Karpas-422 (cell line): ENCODE results near the gene ADD2. TPM values are rescaled to one million over a fixed set of nuclear protein-coding genes. Genes with fewer than 3 reads are reported as not detected.
A peak's percentile ranks its signal among the peaks of the same experiment; 100 is the strongest.

Experiments
- DNase-seq: peaks from one replicate; pipeline ENCODE4 v3.0.0-alpha.2; 2015
- H2AFZ ChIP-seq: fragments of 200-600 bp; sonication (generic); 2 replicates; pipeline ENCODE4 v1.6.1; 2014; ENCODE audit warnings: antibody characterized with exemption, low read length, mixed read lengths
- H3K27ac ChIP-seq: fragments of 200-600 bp; sonication (generic); 2 replicates; pipeline ENCODE4 v1.5.1; 2014; ENCODE audit warnings: mild to moderate bottlenecking, low read length, moderate library complexity
- H3K27me3 ChIP-seq: fragments of 200-600 bp; sonication (generic); 2 replicates; pipeline ENCODE4 v1.6.1; 2014; ENCODE audit warnings: low read length, mixed read lengths
- H3K36me3 ChIP-seq: fragments of 200-600 bp; sonication (generic); 2 replicates; pipeline ENCODE4 v1.6.1; 2014; ENCODE audit warnings: low read length, mixed read lengths; ENCODE audit not compliant: insufficient read depth
- H3K4me1 ChIP-seq: fragments of 200-600 bp; sonication (generic); 2 replicates; pipeline ENCODE4 v1.6.1; 2014; ENCODE audit warnings: mild to moderate bottlenecking, low read length, mixed read lengths
- H3K4me2 ChIP-seq: fragments of 200-600 bp; sonication (generic); 2 replicates; pipeline ENCODE4 v1.6.1; 2014; ENCODE audit warnings: low read length, low read depth, mild to moderate bottlenecking; ENCODE audit not compliant: poor library complexity, severe bottlenecking
- H3K4me3 ChIP-seq: fragments of 200-600 bp; sonication (generic); 2 replicates; pipeline ENCODE4 v1.5.1; 2014; ENCODE audit warnings: mild to moderate bottlenecking, antibody characterized with exemption, low read length, mixed read lengths
- H3K79me2 ChIP-seq: fragments of 200-600 bp; sonication (generic); 2 replicates; pipeline ENCODE4 v1.6.1; 2014; ENCODE audit warnings: mild to moderate bottlenecking, low read length, mixed read lengths
- H3K9ac ChIP-seq: fragments of 200-600 bp; sonication (generic); 2 replicates; pipeline ENCODE4 v1.6.0; 2014; ENCODE audit warnings: low read length
- H3K9me2 ChIP-seq: fragments of 200-600 bp; sonication (generic), shearing (Covaris generic); replicated peaks from 2 replicates; pipeline ENCODE4 v1.6.0; 2014; ENCODE audit warnings: mild to moderate bottlenecking, low read length, moderate library complexity; ENCODE audit not compliant: insufficient read depth
- H3K9me3 ChIP-seq: fragments of 300-700, 200-600 bp; sonication (generic); 2 replicates; pipeline ENCODE4 v1.6.1; 2014; ENCODE audit warnings: low read length, mixed read lengths
- H4K20me1 ChIP-seq: fragments of 200-600 bp; sonication (generic); 2 replicates; pipeline ENCODE4 v1.6.1; 2014; ENCODE audit warnings: mild to moderate bottlenecking, antibody characterized with exemption, low read length, low read depth; ENCODE audit not compliant: insufficient read depth
- total RNA-seq: library from RNA; depleted of rRNA; stranded (reverse); fragments of >200 nt; shearing (Covaris generic); gene quantifications from 2 replicates; pipeline ENCODE4 v1.2.3, GENCODE V29; 2014; ENCODE audit warnings: low replicate concordance

ADD2 gene
- total RNA-seq, 1 experiment from 2014 or later = not detected

DNA sequence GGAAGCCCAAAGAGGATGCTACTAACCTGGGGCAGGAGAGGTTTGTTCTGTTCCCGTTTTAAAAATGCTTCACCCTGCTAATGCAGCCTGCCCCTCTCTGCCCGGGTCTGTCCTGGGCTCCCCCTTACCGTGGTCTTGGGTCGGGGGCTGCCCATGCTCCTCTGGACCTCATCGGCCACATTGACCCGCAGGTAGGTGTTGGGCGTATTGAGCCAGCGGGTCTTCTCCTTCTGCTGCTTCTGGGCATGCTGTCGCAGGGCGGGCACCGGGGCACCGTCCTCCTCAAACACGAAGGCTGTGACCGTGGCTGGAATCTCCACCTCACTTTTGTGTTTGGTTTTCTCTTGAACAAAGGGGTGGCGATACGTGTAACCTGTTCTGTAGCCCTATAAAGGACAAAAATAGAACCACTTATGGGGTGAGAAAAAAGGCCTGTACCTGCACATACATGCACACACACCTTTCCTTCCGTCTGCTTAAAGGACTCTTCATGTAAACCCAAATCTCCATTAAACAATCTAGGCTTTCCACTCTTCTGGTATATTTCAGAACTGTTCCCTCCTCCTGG lies 89.3 kb downstream of the ADD2 start:
- H3K9ac ChIP-seq = no peak overlapping the region
- H3K4me3 ChIP-seq = no peak overlapping the region
- no peak for DNase-seq

DNA sequence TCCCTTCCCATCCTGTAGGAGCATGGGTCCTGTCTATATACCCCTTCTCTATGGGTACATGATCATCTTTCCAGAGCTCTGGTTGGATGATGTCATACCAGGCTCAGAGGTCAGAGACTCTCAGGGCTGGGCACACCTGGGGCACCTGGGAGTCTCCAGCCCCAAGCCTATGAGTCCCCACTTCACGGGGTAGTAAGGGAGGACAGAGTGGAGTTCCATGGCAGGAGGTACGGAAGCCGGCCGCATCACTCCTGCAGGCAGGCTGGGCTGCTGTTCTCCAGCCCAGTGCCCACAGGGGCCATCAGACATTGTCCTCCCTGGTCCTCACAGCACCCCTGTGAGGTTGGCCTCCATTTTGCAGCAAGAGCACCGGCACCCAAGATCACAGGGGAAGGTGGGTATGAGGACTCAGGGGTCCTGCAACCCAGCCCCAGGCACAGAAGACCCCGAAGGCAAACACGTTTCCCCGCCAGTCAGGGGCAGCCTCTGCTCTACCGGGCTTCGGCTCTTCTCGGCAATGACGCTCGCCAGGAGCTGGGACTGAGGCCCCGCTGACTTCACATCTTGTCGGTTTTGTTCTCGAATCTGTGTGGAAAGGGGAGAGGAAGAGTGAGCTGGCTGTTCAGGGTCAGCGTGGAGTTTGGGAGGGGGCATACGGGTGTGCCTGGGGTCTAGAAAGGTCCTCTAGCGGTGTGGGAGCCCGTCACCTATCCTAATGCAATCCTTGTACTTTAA lies 91.5 kb downstream of the ADD2 start:
- H3K79me2 ChIP-seq = no peaks in the 10 kb centered on the region
- no peaks in the 10 kb centered on the region for H3K36me3 ChIP-seq
- no peak overlapping the region for H2AFZ ChIP-seq
- no peaks in the 10 kb centered on the region for H3K27me3 ChIP-seq
- no peaks in the 10 kb centered on the region for H3K9me3 ChIP-seq
- no peaks in the 10 kb centered on the region for H4K20me1 ChIP-seq
- H3K9ac ChIP-seq = no peak overlapping the region
- H3K9me2 ChIP-seq = no peaks in the 10 kb centered on the region
- DNase-seq = no peak
- no peak overlapping the region for H3K4me2 ChIP-seq
- H3K4me3 ChIP-seq = no peak overlapping the region
- no peaks in the 10 kb centered on the region for H3K4me1 ChIP-seq
- no peak overlapping the region for H3K27ac ChIP-seq

More for the DNA sequence above, 89.3 kb downstream of the ADD2 start:
- H4K20me1 ChIP-seq = no peaks in the 10 kb centered on the region
- H3K9me2 ChIP-seq = no peaks in the 10 kb centered on the region
- H3K27me3 ChIP-seq = no peaks in the 10 kb centered on the region
- no peak overlapping the region for H2AFZ ChIP-seq
- H3K27ac ChIP-seq = no peak overlapping the region
- H3K9me3 ChIP-seq = no peaks in the 10 kb centered on the region
- H3K36me3 ChIP-seq = no peaks in the 10 kb centered on the region
- H3K4me2 ChIP-seq = no peak overlapping the region
- no peaks in the 10 kb centered on the region for H3K79me2 ChIP-seq
- H3K4me1 ChIP-seq = no peaks in the 10 kb centered on the region

DNA sequence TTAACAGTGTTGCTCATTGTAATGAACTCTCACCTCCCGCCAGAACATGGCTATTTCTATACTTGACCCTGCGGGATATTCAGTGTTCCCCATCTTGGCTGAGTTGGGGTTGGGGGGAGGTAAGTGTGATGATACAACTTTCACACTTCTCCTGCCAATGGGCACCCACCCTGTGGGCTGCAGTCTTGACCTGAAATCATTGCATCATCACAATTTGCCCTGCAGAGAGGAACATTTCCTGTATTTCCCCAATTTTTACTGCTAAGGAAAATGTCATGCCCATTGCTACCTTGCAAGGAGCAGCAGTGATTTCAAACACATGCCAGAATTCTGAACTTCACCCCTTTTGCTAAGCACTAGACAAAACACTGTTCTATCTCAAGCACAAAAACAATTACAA lies 92.1 kb downstream of the ADD2 start:
- no peak overlapping the region for H3K4me3 ChIP-seq
- no peaks in the 10 kb centered on the region for H3K4me1 ChIP-seq
- H2AFZ ChIP-seq = no peak overlapping the region
- no peaks in the 10 kb centered on the region for H3K27me3 ChIP-seq
- no peaks in the 10 kb centered on the region for H3K9me2 ChIP-seq
- no peak for DNase-seq
- H4K20me1 ChIP-seq = no peaks in the 10 kb centered on the region
- H3K79me2 ChIP-seq = no peaks in the 10 kb centered on the region
- no peak overlapping the region for H3K9ac ChIP-seq
- no peak overlapping the region for H3K4me2 ChIP-seq
- H3K9me3 ChIP-seq = no peaks in the 10 kb centered on the region
- H3K36me3 ChIP-seq = no peaks in the 10 kb centered on the region
- H3K27ac ChIP-seq = no peak overlapping the region

DNA sequence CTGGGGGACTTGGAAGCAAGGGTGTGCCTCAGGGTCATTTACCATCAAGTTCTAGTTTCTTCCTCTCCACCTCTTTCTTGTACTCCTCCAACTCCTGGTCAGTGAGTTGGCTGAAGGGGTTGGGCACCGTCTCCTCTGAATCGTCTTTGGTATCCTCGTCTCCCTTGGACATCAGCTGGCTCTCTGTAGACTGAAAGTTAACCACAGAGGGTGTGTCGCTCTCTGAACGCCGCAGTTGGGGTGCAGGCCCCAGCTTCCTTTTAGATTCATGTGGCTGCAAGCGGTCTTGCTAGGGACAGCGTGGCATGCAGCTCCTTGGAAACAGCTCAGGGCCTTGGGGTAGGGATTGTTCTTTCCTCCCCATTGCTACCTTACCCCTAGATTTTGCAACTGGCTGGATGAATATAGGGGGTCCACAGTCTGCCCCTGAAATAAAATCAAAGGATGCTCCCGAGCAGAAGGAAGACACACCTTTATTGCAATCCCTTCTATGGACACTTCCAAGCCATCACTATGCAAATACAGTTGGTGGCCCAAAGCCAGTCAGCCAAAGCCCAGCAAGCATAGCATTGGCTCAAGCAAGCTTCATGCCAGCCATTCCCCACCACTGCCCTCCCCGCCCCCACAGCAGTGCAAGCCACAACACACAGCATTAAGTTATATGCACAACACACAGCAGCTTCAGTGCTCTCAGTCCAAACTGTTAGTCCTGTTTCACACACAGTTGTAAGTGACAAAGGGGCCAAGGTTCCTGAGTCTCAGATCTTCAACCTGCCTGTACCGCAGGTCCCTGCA lies 93.2 kb downstream of the ADD2 start:
- Histone ChIP-seq H3K79me2 (no peaks in the 10 kb centered on the region), H3K4me2 (no peak overlapping the region), H3K27ac (no peak overlapping the region), H3K9ac (no peak overlapping the region), H3K9me3 (no peaks in the 10 kb centered on the region), H3K4me1 (no peaks in the 10 kb centered on the region), H3K4me3 (no peak overlapping the region), H2AFZ (no peak overlapping the region), H3K36me3 (no peaks in the 10 kb centered on the region), H4K20me1 (no peaks in the 10 kb centered on the region), H3K9me2 (no peaks in the 10 kb centered on the region), H3K27me3 (no peaks in the 10 kb centered on the region)
- no peak for DNase-seq

DNA sequence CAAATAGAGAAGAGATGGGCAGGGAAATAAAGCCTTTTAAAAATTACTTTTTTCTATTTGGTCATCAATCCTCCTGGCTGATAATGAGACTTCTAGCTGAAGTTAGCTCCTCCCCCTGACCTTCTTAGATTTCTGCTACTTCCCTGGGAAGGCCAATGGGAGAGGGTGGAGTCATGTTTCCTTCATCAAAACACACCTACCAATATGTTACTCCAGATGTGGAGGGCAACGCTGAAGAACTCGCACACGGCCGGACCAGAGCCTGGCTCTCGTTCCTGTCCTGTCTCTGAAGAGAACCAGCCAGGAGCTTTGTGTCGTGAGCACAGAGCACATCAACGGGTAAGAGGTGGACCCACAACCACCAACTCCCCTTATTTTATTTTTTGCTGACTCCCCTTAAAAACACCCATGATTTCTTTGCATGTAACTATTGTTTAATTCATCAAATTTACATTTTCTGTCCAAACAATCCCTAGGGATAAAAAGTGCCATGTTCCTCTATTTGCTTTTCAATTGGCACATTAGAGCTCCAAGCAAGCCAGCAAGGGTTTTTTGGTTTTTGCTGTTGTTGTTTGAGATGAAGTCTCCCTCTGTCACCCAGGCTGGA lies 94.9 kb downstream of the ADD2 start:
- H3K27me3 ChIP-seq = no peaks in the 10 kb centered on the region
- DNase-seq = peak; percentile 46
- H3K4me1 ChIP-seq = no peaks in the 10 kb centered on the region
- H3K9me2 ChIP-seq = no peaks in the 10 kb centered on the region
- no peaks in the 10 kb centered on the region for H3K36me3 ChIP-seq
- no peaks in the 10 kb centered on the region for H3K79me2 ChIP-seq
- no peak overlapping the region for H2AFZ ChIP-seq
- no peak overlapping the region for H3K4me2 ChIP-seq
- H3K9me3 ChIP-seq = no peaks in the 10 kb centered on the region
- H4K20me1 ChIP-seq = no peaks in the 10 kb centered on the region
- H3K27ac ChIP-seq = no peak overlapping the region
- H3K4me3 ChIP-seq = no peak overlapping the region
- H3K9ac ChIP-seq = no peak overlapping the region

DNA sequence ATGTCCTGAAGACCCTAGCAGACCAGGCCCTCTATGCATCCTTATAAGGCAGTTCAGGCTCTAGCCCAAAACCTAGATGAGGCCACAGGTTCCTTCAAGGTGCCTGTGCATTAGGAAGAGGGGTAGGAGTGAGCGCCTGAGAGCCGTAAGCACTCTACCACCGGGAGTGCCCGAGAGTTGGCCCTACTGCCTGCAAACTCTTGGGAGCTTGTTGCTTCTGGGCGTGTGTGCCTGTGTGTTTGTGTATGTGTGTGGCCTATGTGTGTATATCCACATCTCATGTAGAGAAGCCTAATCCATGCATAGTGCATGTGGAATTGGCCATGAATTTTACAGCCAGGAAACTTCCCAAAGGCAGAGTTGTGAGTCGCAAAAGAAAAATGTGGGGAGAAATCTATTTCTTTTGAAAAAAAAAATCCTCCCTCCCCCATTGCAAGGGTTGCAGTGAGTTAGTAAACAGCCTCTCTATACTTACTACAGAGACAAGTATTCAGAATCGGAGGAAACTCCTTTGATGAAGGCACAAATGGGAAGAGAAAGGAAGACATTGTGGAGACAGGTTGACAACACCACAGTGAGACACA lies 96.8 kb downstream of the ADD2 start:
- Histone ChIP-seq H3K79me2 (no peaks in the 10 kb centered on the region), H3K9me3 (no peaks in the 10 kb centered on the region), H3K4me2 (no peak overlapping the region), H3K9me2 (no peaks in the 10 kb centered on the region), H3K9ac (no peak overlapping the region), H3K36me3 (no peaks in the 10 kb centered on the region), H3K27ac (no peak overlapping the region), H3K4me1 (no peaks in the 10 kb centered on the region), H2AFZ (no peak overlapping the region), H4K20me1 (no peaks in the 10 kb centered on the region), H3K27me3 (no peaks in the 10 kb centered on the region), H3K4me3 (no peak overlapping the region)
- no peak for DNase-seq

DNA sequence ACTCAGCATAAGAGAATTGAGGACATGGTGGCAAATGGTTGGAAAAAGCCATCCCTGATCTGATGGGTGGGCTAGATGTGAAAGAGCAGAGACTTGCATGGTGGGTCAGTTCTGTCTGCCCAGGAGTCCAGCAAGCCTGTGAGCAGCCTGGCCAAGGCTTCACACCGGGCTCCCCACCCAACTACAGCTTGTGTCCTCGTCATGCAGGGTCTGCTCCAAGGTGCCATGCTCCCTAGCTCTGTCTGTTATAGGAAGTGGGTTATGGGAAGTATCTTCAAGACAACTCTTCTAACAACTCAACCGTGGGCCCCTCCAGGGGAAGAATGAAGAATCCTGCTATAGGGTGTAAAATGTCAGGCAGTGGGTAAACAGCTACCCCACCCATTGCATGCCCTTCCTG lies 97.4 kb downstream of the ADD2 start:
- H3K4me2 ChIP-seq = no peak overlapping the region
- H3K4me3 ChIP-seq = no peak overlapping the region
- no peaks in the 10 kb centered on the region for H3K9me3 ChIP-seq
- no peaks in the 10 kb centered on the region for H3K27me3 ChIP-seq
- DNase-seq = no peak
- no peaks in the 10 kb centered on the region for H3K9me2 ChIP-seq
- no peak overlapping the region for H3K27ac ChIP-seq
- no peaks in the 10 kb centered on the region for H3K36me3 ChIP-seq
- H3K9ac ChIP-seq = no peak overlapping the region
- H2AFZ ChIP-seq = no peak overlapping the region
- H4K20me1 ChIP-seq = no peaks in the 10 kb centered on the region
- H3K4me1 ChIP-seq = no peaks in the 10 kb centered on the region
- H3K79me2 ChIP-seq = no peaks in the 10 kb centered on the region

DNA sequence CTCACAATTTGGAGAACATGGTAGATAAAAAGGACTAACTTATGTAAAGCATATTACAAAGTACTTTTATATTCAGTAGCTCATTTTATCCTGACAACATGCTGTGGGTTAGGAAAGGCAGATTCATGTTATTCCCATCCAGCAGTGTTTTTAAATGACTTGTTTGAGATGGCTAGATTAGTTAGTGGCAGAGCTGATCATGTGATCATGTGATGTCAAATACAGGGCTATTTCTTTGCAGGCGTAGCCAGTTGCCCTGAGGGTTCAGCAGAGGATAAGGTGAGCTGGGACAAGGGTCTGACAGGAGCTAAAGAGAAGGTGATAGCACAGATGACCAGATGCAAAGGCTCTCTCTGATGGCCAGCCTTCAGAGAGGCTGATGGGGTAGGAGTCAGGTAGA lies 97.8 kb downstream of the ADD2 start:
- Histone ChIP-seq H3K27ac (no peak overlapping the region), H3K79me2 (no peaks in the 10 kb centered on the region), H3K9me3 (no peaks in the 10 kb centered on the region), H3K27me3 (no peaks in the 10 kb centered on the region), H3K9ac (no peak overlapping the region), H3K9me2 (no peaks in the 10 kb centered on the region), H3K36me3 (no peaks in the 10 kb centered on the region), H3K4me3 (no peak overlapping the region), H2AFZ (no peak overlapping the region), H4K20me1 (no peaks in the 10 kb centered on the region), H3K4me1 (no peaks in the 10 kb centered on the region), H3K4me2 (no peak overlapping the region)
- no peak for DNase-seq
